HG02943 (cell line): ENCODE data around the gene FNTB.

ENCODE experiments used
- ATAC-seq: cut with Tn5 transposase; IDR thresholded peaks from one replicate; pipeline ENCODE4 v1.9.1; 2021; ENCODE audit warnings: mild to moderate bottlenecking, low read depth, moderate library complexity; ENCODE audit not compliant: unreplicated experiment

FNTB gene

DNA sequence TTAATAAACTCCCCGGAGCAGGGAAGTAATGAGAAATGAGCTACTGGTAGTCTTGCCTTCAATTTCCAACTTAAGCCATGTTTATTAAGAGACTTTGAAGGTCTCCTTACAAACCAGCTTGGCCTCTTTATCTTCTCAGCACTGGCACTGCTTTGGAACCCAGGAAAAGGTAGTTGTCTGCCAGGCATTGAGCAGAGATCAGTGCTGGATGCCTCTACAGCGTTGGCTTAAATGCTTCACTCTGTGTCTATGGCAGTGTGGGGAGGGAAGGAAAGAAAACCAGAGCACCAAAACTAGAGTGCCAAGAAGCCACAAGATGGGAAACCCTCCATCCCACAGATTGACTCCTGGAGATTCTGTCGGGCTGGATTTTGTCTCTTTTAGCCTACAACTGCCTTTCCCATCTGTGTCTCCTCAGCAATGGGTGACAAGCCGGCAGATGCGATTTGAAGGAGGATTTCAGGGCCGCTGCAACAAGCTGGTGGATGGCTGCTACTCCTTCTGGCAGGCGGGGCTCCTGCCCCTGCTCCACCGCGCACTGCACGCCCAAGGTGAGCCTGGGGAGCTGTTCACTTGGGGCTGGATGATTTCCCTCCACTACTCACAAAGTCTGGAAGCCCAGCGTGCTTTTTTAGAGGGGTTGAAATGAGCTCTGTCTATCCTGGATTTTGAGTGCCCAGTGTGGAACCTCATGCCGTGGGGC lies 57.3 kb downstream of the FNTB start:
- ATAC-seq: no peak

DNA sequence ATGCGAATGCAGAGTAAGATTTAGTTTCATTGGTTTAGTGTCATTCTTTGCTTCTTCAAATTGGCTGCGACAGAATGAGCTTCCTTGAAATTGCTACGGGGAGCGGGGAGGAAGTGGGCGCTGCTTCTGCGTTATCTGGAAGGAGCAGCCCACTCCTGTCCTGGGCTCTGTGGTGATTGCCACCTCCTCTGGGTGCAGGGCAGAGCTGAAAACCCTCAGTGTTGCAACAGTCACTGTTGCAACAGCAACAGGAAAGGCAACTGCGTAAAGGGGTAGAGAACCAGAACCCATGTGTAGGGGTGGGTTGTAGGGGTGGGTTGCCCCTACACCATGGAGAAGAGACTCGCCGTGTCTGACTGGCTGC lies 57.9 kb downstream of the FNTB start:
- no peak for ATAC-seq

DNA sequence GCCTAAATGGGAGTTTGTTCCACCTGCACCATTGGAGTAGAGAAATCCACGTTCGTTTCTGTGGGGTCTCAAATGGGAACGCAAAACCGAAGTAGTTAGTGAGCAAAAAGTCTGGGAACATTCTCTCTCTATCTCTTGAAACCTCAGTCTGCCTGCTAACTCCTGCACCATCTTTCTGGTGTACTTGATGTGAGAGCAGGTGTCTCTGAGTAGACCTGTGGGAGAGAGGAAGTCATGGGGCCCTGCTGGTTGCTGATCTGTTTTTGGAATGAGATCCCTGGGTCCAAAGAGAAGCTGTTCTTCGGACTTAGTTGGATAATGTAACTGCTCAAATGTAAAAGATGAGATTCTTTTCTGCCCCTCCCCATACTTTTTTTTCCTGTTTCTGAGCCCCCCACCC lies 58.3 kb downstream of the FNTB start:
- ATAC-seq: no peak

DNA sequence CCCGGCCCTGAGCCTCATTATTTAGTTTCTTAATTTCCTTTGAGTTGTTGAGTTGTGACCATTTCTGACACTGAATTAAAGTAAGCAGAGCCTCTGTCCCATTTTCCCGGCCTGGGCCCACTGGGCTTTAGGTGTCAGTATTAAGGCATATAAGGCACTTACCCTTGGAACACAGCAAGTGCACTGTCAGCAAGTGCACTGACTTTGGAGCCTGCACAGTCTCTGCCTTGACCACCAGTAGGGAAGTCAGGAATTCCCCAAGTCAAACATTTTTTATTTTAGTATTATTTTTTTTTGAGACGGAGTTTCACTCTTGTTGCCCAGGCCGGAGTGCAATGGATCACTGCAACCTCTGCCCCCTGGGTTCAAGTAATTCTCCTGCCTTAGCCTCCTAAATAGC lies 59.0 kb downstream of the FNTB start:
- no peak for ATAC-seq

DNA sequence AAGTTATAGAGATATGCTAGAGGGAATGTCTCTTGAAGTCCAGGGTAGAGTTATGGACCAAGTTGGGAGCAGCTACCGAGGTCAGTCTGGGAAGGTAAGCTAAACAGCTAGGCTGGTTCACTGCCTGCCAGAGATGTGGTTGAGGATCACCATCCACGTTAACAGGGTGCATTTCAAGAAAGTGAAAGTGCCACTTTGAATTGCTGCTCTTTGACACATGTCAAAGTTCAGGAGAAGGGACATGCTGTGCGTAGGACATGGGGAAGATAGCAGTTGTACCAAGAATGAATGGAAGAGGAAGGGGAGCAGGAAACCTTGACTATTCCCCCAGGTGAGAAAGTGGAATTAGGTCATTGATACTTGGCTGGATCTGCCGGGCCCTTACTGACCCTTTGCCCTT lies 66.1 kb downstream of the FNTB start:
- no peak for ATAC-seq

DNA sequence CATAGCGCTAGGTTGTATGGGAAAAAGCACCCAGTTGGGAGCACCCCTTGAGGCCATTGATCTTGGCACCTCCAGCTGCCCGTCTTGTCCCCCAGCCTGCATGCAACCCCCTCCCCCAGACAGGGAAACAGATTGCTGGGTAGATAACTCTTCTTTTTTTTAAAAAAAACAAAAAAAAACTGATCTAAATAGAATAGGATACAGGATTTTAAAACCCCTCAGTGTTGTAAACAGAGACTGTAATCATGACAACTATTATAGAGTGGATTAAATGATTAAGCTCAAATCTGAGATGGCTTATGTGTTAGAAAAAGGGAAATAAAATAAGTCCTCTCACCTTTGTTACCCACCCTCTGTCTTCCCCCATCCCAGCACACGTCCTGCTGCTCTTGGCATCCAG lies 66.8 kb downstream of the FNTB start:
- no peak for ATAC-seq

DNA sequence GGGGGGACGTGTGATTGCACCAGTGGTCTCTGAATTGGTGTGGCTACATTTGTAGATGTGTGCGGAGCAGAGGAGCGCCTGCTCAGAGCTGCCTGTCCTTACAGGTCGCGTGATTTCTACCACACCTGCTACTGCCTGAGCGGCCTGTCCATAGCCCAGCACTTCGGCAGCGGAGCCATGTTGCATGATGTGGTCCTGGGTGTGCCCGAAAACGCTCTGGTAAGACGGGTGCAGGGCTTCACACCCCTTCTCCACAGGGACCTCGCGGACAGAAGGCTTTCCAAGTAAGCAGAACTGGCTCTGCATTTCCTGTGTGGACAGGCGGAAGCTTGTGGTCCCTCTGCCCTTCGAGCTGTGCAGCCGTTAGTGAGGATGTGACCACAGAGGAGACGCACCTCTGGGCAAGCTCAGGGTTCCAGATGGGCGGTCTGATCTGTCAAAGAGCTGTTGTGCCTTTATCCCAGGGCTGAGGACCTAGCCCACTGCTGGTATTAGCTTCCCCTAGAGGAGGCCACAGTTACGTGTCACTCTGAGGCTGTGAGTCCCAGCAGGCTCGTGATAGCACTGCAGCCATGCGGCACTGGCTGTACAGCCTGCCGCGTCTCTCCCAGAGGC lies 67.9 kb downstream of the FNTB start:
- no peak for ATAC-seq

DNA sequence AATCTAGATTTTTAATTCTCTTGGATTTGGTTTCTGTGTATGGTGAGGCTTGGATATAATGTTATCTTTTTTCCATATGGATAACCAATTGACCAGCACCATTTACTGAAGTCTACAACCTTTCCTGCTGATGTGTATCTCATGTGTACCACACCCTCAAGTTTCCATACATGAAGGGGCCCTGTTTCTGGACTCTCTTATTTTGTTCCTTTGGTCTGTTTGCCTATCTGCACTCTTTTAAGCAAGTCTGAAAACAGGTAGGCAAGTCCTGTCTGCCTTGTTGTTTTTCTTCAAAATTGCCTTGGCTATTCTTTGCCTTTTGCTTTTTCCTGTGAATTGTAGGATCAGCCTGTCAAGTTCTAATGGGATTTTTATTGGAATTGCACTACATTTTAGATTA lies 71.0 kb downstream of the FNTB start:
- no peak for ATAC-seq

DNA sequence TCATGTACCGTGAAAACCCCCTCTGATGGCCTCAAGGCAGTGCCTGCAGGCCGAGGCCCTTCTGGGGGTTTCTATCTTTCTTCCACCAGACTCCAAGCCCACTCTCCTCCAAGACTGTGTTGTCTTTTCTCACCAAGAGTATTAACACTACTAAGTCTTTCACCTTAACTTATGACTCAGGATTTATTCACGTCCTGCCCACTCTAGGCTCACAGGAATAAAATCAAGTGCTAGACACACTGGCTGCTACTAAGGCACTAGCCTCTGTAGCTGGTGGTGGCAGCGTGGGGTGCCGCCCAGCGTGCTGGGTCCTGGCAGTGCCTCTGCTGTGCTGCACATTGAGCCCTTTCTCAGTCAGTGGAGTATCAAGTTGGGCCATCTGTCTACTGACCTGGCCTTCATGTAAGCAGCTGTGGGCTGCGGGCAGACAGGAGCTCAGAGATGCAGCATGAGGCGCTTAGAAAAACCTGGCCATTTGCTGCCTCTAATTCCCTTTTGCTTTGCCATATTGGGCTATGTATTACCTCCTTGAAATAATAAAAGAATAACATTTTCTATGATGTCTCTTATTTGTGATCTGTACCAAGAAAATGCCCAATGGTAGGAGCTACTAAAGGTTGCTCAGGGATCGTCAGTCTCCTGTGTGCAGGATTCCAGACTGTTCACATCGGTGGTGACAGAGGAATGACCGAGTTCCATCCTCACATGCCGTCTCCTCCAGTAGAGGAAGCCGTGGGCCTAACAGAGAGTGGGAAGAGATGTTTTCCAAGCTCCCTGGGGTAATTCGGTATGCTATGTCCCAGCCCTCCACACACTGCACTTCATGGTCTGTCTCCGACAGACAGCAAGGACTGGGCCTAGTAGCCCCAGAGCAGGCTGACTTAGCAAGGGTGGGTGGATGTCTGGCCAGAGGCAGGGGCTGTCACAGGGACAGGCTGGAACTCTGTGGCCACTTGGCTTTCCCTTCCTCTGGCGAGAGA lies 75.7 kb downstream of the FNTB start:
- ATAC-seq: no peak

DNA sequence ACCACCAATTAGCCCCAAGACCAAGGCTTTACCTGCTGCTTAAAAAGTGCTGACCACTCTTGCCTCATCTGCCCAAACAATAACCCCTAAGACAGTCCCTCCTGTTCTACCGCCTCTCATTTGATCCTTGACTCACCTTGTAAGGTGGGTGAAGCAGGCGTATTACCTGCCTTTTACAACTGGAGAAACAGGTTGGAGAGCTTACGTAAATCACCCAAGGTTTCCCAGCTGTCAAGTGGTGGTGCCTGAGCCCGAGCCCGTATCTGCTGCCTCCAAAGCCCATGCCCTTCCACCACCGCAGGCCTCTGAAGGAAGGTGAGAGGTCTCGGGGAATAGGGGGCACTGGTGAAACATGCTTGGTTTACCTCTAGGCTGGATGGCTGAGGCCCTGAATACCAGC lies 79.0 kb downstream of the FNTB start:
- no peak for ATAC-seq

DNA sequence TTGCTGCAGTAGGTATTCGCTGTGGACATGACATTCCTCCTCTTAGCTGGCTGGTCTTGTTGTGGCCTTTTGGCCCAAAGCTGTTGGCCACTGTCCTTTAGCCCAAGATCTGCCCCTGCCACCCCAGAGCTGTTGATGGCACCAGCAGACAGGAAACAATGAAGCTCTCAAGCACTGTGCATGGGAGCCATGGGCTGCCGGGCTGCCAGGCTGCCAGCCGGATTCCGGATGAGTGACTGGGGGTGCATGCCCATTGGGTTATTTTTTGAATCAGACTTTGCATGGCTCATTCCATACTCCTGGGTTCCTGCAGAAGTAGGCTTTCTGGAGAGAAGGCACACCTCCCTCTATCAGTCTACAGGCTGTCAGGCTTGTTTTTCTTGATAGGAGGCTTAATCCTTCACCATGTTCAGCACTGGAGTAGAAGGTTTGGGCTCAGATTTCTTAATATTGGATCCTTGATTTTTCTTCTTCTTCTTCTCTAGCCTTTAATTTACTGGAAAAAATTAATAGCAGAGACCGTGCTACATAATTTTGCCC lies 83.2 kb downstream of the FNTB start:
- ATAC-seq: no peak

DNA sequence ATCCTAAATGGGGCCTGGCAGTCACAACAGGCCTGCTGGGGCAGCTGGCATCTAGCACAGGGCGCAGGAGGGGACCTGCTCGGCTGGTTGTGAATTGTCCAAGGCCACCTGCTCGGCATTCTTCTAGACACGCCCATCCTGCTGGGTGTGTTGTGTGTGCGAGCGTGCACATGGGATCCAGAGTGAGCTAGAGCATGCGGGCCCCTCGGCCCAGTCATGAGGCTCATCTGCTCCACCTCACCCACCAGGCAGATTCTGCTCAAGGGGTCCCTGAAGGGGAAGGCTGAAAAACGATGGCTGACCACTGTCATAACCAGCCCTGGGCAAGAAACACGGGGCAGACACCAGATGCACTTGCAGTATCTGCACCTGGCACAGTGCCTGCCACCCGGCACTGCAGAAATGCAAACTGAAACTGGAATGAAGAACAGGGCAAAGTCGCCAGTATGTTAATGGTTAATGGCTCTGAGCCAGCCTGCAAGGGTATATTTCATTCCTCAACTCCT lies 83.8 kb downstream of the FNTB start:
- ATAC-seq: peak; percentile 80

DNA sequence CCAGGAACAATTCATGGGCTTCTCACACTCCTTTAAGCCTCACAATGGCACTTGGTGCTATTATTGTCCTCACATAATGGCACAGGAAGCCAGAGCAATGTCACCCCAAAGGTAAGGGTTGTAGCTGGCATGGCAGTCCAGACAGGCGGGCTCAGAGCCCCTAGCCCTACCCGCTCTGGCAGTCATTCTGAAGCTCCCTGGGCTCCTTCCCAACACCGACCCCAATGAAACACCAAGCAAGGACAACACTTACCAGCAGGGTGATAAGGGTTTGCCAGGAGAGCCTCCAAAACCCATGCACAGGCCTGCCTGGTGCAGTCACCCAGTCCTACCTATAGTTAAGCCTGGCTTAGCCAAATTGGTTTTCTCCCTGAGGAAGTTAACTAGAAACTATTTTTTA lies 84.8 kb downstream of the FNTB start:
- ATAC-seq: no peak

DNA sequence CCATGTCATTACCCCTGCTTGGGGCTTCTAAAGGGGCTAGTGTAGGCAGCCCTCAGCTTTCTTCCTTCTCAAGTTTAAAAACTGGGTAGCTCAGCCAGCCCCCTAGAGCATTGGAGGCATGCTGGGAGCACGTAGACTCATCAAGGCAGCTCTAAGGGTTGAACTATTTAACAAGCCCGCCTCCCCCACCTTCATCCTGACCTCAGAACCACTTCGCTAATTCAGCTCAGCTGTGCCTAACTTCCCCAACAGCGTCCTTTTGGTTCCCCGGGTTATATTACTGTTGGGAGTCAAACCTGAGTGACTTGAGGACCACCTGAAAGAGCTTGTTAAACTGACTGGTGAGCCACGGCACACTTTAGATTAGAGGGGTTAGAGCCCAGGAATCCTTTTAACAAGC lies 85.6 kb downstream of the FNTB start:
- no peak for ATAC-seq

DNA sequence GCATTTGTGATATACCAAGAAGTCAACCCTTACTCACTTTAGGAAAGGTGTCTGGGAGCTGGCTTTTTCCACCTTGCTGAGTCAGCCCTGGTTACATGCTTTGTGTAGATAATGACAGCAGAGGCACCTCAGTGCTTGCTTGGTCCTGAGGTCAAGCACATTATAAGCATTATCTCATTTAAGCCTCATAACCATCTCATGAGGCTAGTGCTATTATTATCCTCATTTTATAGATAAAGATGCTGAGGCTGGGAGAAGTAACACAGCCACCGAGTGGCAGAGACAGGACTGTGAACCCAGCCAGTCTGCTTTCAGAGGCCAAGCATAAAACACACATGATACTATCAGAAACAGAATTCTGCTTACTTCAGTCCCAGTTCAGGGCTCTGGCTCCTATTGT lies 86.2 kb downstream of the FNTB start:
- no peak for ATAC-seq

DNA sequence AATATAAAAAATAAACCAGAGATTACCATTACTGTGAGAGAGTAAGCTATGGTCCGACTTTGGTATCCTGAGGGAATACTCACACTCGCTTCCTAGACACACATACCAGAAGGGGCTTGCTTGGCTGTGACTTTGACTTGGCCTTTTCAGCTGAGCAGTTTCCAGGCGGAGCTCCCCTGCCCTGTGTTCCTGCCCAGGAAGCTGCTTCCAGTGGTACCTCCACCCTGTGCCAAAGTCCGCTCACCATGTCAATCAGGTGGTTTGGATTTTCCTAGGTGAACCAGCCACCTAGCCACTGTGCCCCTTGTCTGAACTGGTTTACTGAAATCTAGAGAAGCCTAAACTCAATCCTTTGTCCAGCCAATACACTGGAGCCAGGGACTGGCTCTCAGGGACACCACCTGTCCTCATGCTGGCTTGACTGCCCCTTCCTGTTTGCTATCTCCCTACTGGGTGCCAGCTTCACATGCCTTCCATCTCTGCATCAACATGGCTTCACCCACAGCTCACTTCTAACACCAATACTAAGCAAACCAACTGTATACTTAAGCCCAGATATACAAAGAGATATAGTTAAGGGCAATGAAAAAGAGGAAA lies 87.0 kb downstream of the FNTB start:
- ATAC-seq: no peak

DNA sequence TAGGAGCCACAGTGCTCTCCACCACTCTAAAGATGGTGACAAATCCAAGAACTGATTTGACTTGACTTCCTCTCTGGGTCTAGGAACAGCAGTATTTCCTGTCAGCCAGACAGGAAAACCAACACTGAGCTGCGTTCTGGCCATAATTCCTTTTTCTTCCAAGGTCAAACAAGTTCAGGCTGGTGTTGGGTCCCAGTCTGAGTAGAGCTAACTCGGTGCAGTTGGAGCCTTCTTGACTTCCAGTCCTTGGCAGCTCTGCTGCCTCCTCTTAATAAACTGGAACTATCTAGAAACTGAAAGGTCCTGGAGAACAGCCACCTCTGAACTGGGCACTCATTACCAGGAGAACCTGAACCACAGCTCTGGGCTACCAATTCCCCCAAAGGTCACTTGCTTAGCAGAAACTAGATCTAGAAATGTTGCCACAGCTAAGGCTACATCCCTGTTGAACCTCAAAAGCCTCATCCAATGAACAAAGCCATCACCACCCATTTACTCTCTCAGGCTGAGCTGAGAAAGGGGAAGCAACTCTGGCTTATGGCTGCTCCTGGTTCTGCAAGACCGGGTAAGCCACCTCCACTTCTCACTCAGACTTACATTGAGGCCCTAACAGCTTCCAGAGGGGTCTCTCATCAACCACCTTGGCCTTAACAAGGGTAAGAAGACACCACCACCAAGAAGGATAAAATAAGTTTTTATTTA lies 87.9 kb downstream of the FNTB start:
- no peak for ATAC-seq

DNA sequence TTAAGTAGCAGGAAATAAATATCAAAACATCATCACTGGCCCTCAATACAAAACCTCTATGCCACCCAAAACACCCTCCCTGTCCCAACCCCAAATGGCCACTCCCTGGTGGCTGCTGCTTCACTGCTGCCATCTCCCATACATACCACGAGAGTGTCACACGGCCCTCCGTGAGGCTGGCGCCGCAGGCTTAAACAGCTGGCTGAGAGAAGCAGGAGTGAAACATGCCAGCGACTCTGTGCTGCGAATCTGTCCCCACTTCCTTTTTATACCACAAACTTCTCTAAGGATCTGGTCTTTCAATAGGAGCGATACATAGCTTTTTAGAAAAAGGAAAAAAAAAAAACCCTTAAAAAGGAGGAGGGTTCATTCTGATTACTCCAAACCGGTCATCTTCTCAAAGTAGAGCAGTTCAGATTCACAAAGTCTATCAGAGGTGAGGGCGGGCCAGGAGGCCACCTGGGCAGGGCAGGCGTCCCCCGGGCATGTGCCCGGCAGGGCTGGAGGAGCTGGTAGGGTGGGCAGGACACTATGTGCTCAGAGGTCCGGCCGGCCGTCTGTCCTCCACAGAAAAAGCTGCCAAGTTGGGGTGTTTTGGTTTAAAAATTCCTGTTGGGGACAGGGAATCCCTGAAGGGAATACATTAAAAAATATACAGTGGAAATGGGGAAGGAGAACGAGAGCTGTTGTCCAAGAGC lies 89.1 kb downstream of the FNTB start:
- ATAC-seq: no peak

DNA sequence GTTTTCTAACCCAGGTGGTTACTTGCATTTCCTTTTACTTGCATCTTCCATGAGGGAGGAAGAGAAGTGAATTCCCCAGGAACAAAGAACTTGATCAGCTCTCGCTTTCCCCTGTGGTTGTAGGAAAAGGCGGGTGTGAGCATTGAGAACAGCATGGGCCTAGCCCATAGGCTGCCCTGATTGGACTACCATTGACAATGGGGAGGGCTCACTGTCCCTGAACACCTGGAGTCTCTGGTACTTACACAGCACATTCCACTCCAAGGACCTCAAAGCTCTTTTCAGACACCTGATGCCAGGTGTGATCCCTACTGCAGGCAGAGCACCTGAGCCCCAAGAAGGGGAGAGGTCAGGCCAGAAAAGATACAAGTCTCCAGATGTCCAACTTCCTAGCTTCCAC lies 90.6 kb downstream of the FNTB start:
- ATAC-seq: no peak
